Measurements from ENCODE around the gene ACVR1. TPM values are rescaled to one million over a fixed set of nuclear protein-coding genes. Genes with fewer than 3 reads are reported as not detected.

The ACVR1 gene
- total and polyA plus RNA-seq, 2 of the 13 experiments (the other 11 are each of a cell fraction or from before 2014, with no cell fraction given), result 2.3 to 5.4 TPM

DNA sequence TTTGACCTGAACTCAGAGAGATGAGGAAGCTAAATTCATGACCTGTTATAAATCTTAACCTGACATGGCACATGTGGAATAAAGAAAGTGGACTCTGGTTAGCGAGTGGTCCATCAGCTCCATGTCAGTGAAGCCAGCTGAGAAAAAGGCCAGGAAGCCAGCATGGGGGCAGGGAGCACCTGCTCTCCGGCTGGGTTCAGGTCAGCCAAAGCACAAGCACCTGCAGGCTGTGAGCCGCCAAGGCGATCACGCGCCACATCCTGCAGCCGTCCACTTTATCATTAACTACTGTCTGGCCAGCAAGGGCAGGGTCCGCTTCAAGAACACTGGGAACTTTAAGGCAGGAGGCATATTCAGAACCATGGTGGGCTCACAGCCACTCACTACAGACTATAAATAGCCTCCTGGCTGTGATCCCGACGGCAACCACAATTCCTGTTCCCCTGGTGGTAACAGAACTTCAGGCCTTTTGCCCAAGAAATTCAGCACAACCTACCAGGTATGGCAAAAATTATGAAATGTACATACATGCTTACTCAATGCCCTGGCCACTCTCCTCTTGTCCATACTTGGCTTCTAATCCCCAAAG is 35.5 kb downstream of the ACVR1 start (continued):
- TF ChIP-seq, protein P1, sequence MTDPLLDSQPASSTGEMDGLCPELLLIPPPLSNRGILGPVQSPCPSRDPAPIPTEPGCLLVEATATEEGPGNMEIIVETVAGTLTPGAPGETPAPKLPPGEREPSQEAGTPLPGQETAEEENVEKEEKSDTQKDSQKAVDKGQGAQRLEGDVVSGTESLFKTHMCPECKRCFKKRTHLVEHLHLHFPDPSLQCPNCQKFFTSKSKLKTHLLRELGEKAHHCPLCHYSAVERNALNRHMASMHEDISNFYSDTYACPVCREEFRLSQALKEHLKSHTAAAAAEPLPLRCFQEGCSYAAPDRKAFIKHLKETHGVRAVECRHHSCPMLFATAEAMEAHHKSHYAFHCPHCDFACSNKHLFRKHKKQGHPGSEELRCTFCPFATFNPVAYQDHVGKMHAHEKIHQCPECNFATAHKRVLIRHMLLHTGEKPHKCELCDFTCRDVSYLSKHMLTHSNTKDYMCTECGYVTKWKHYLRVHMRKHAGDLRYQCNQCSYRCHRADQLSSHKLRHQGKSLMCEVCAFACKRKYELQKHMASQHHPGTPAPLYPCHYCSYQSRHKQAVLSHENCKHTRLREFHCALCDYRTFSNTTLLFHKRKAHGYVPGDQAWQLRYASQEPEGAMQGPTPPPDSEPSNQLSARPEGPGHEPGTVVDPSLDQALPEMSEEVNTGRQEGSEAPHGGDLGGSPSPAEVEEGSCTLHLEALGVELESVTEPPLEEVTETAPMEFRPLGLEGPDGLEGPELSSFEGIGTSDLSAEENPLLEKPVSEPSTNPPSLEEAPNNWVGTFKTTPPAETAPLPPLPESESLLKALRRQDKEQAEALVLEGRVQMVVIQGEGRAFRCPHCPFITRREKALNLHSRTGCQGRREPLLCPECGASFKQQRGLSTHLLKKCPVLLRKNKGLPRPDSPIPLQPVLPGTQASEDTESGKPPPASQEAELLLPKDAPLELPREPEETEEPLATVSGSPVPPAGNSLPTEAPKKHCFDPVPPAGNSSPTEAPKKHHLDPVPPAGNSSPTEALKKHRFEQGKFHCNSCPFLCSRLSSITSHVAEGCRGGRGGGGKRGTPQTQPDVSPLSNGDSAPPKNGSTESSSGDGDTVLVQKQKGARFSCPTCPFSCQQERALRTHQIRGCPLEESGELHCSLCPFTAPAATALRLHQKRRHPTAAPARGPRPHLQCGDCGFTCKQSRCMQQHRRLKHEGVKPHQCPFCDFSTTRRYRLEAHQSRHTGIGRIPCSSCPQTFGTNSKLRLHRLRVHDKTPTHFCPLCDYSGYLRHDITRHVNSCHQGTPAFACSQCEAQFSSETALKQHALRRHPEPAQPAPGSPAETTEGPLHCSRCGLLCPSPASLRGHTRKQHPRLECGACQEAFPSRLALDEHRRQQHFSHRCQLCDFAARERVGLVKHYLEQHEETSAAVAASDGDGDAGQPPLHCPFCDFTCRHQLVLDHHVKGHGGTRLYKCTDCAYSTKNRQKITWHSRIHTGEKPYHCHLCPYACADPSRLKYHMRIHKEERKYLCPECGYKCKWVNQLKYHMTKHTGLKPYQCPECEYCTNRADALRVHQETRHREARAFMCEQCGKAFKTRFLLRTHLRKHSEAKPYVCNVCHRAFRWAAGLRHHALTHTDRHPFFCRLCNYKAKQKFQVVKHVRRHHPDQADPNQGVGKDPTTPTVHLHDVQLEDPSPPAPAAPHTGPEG (CRISPR knock-in tag; IDR thresholded peaks at IDR 0.05), result no peak
- TF ChIP-seq ZNF430 (CRISPR knock-in tag; IDR thresholded peaks at IDR 0.05), result peak; percentile 77
- no peak for TF ChIP-seq NR3C1 (CRISPR knock-in tag; IDR thresholded peaks at IDR 0.05)
- no peak for TF ChIP-seq CREM (IDR thresholded peaks at IDR 0.05)
- no peak for TF ChIP-seq CREM (CRISPR knock-in tag; IDR thresholded peaks at IDR 0.05)
- TF ChIP-seq, protein P2, sequence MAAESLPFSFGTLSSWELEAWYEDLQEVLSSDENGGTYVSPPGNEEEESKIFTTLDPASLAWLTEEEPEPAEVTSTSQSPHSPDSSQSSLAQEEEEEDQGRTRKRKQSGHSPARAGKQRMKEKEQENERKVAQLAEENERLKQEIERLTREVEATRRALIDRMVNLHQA (CRISPR knock-in tag; IDR thresholded peaks at IDR 0.05), result no peak
- TF ChIP-seq KDM5A (IDR thresholded peaks at IDR 0.05; ENCODE audit: borderline replicate concordance, low read length), result no peak
- TF ChIP-seq NFIC (IDR thresholded peaks at IDR 0.05; ENCODE audit: low read length), result no peak
- TF ChIP-seq, protein P3, sequence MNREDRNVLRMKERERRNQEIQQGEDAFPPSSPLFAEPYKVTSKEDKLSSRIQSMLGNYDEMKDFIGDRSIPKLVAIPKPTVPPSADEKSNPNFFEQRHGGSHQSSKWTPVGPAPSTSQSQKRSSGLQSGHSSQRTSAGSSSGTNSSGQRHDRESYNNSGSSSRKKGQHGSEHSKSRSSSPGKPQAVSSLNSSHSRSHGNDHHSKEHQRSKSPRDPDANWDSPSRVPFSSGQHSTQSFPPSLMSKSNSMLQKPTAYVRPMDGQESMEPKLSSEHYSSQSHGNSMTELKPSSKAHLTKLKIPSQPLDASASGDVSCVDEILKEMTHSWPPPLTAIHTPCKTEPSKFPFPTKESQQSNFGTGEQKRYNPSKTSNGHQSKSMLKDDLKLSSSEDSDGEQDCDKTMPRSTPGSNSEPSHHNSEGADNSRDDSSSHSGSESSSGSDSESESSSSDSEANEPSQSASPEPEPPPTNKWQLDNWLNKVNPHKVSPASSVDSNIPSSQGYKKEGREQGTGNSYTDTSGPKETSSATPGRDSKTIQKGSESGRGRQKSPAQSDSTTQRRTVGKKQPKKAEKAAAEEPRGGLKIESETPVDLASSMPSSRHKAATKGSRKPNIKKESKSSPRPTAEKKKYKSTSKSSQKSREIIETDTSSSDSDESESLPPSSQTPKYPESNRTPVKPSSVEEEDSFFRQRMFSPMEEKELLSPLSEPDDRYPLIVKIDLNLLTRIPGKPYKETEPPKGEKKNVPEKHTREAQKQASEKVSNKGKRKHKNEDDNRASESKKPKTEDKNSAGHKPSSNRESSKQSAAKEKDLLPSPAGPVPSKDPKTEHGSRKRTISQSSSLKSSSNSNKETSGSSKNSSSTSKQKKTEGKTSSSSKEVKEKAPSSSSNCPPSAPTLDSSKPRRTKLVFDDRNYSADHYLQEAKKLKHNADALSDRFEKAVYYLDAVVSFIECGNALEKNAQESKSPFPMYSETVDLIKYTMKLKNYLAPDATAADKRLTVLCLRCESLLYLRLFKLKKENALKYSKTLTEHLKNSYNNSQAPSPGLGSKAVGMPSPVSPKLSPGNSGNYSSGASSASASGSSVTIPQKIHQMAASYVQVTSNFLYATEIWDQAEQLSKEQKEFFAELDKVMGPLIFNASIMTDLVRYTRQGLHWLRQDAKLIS (CRISPR knock-in tag; IDR thresholded peaks at IDR 0.05), result no peak
- TF ChIP-seq ADNP (CRISPR knock-in tag; IDR thresholded peaks at IDR 0.05), result no peak
- peak; percentile 88 for TF ChIP-seq GATAD2A (CRISPR knock-in tag; IDR thresholded peaks at IDR 0.05)
- TF ChIP-seq, protein P4, sequence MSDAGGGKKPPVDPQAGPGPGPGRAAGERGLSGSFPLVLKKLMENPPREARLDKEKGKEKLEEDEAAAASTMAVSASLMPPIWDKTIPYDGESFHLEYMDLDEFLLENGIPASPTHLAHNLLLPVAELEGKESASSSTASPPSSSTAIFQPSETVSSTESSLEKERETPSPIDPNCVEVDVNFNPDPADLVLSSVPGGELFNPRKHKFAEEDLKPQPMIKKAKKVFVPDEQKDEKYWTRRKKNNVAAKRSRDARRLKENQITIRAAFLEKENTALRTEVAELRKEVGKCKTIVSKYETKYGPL (CRISPR knock-in tag; IDR thresholded peaks at IDR 0.05), result no peak
- TF ChIP-seq ZNF746 (CRISPR knock-in tag; IDR thresholded peaks at IDR 0.05), result no peak
- peak; percentile 74; the same call in 1 of the 2 replicates for TF ChIP-seq ZNF652 (CRISPR knock-in tag; IDR thresholded peaks at IDR 0.05; ENCODE audit: borderline replicate concordance, low read depth)
- TF ChIP-seq, protein P5, sequence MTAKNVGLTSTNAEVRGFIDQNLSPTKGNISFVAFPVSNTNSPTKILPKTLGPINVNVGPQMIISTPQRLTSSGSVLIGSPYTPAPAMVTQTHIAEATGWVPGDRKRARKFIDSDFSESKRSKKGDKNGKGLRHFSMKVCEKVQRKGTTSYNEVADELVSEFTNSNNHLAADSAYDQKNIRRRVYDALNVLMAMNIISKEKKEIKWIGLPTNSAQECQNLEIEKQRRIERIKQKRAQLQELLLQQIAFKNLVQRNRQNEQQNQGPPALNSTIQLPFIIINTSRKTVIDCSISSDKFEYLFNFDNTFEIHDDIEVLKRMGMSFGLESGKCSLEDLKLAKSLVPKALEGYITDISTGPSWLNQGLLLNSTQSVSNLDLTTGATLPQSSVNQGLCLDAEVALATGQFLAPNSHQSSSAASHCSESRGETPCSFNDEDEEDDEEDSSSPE (CRISPR knock-in tag; IDR thresholded peaks at IDR 0.05), result peak; percentile 35; the same call in 1 of the 2 replicates
- no peak for TF ChIP-seq POLR2AphosphoS2 (IDR thresholded peaks at IDR 0.05; ENCODE audit: low read depth, low read length)
- TF ChIP-seq, protein P6, sequence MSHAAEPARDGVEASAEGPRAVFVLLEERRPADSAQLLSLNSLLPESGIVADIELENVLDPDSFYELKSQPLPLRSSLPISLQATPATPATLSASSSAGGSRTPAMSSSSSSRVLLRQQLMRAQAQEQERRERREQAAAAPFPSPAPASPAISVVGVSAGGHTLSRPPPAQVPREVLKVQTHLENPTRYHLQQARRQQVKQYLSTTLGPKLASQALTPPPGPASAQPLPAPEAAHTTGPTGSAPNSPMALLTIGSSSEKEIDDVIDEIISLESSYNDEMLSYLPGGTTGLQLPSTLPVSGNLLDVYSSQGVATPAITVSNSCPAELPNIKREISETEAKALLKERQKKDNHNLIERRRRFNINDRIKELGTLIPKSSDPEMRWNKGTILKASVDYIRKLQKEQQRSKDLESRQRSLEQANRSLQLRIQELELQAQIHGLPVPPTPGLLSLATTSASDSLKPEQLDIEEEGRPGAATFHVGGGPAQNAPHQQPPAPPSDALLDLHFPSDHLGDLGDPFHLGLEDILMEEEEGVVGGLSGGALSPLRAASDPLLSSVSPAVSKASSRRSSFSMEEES (CRISPR knock-in tag; IDR thresholded peaks at IDR 0.05), result peak; percentile 97
